ENCODE data around the gene CBARP.
A peak's percentile ranks its signal among the peaks of the same experiment; 100 is the strongest.

The CBARP gene

GRCh38 chr19:1183543-1184172 lies 54.1 kb downstream of the CBARP start:
- H3K4me3 Mint-ChIP-seq = no peak overlapping the region
- H3K36me3 Mint-ChIP-seq (ENCODE audit: low read depth) = no peaks in the 10 kb centered on the region

DNA sequence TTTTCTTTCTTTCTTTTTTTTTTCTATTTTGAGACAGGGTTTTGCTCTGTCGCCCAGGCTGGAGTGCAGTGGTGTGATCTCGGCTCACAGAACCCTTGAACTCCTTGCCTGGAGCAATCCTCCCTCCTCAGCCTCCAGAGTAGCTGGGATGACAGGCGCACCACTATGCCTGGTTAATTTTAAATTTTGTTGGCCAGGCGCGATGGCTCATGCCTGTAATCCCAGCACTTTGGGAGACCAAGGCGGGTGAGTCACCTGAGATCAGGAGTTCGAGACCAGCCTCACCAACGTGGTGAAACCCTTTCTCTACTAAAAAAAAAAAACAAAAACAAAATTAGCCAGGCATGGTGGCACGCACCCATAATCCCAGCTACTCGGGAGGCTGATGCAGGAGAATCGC lies 55.1 kb downstream of the CBARP start:
- H3K4me3 Mint-ChIP-seq = no peak overlapping the region
- H3K27ac Mint-ChIP-seq = no peak overlapping the region
- H3K4me1 Mint-ChIP-seq (ENCODE audit: low read depth) = peaks cover 10% of the 10 kb centered on the region

More at GRCh38 chr19:1183543-1184172, 54.1 kb downstream of the CBARP start:
- peaks cover 10% of the 10 kb centered on the region for H3K4me1 Mint-ChIP-seq (ENCODE audit: low read depth)
- H3K27me3 Mint-ChIP-seq = peaks cover 9% of the 10 kb centered on the region
- H3K27ac Mint-ChIP-seq = no peak overlapping the region
- no peaks in the 10 kb centered on the region for H3K9me3 Mint-ChIP-seq

GRCh38 chr19:1182068-1182467 lies 55.7 kb downstream of the CBARP start:
- peaks cover 10% of the 10 kb centered on the region for H3K4me1 Mint-ChIP-seq (ENCODE audit: low read depth)
- no peak overlapping the region for H3K4me3 Mint-ChIP-seq
- H3K9me3 Mint-ChIP-seq = no peaks in the 10 kb centered on the region
- H3K27me3 Mint-ChIP-seq = peaks cover 9% of the 10 kb centered on the region
- H3K27ac Mint-ChIP-seq = no peak overlapping the region
- H3K36me3 Mint-ChIP-seq (ENCODE audit: low read depth) = no peaks in the 10 kb centered on the region

More for the DNA sequence above, 55.1 kb downstream of the CBARP start:
- peaks cover 9% of the 10 kb centered on the region for H3K27me3 Mint-ChIP-seq
- no peaks in the 10 kb centered on the region for H3K9me3 Mint-ChIP-seq
- H3K36me3 Mint-ChIP-seq (ENCODE audit: low read depth) = no peaks in the 10 kb centered on the region

GRCh38 chr19:1181606-1182005 lies 56.2 kb downstream of the CBARP start:
- peak overlapping the region; percentile 19 for H3K27ac Mint-ChIP-seq
- peaks cover 9% of the 10 kb centered on the region for H3K27me3 Mint-ChIP-seq
- H3K4me1 Mint-ChIP-seq (ENCODE audit: low read depth) = peaks cover 10% of the 10 kb centered on the region

More at GRCh38 chr19:1181606-1182005, 56.2 kb downstream of the CBARP start:
- Mint-ChIP-seq H3K36me3 (ENCODE audit: low read depth) (no peaks in the 10 kb centered on the region), H3K9me3 (no peaks in the 10 kb centered on the region), H3K4me3 (no peak overlapping the region)
